Measurements from ENCODE around the gene NPAS3. TPM values are rescaled to one million over a fixed set of nuclear protein-coding genes. Genes with fewer than 3 reads are reported as not detected.

NPAS3 gene
- polyA plus RNA-seq, 4 donors, result 8.2 to 8.6 (median 8.5) TPM

GRCh38 chr14:32940066-32940651 is 1.5 kb downstream of the NPAS3 start:
- DNase-seq (ENCODE audit: low read depth in 4 of 4, low spot score in 2 of 4), result peak in 1 of 4 donors; percentile 72

GRCh38 chr14:32940711-32941667 is 2.3 kb downstream of the NPAS3 start:
- DNase-seq (ENCODE audit: low read depth in 4 of 4, low spot score in 2 of 4), result no peak

GRCh38 chr14:32941668-32942065 is 3.0 kb downstream of the NPAS3 start:
- DNase-seq (ENCODE audit: low read depth in 4 of 4, low spot score in 2 of 4), result no peak

GRCh38 chr14:32947081-32947480 is 8.4 kb downstream of the NPAS3 start:
- no peak for DNase-seq (ENCODE audit: low read depth in 4 of 4, low spot score in 2 of 4)

GRCh38 chr14:32947792-32948191 is 9.1 kb downstream of the NPAS3 start:
- DNase-seq (ENCODE audit: low read depth in 4 of 4, low spot score in 2 of 4), result no peak

- DNase-seq (ENCODE audit: low read depth in 4 of 4, low spot score in 2 of 4), result no peak
These were observed 11.9 kb downstream of the NPAS3 start for GRCh38 chr14:32950584-32950983.

GRCh38 chr14:32967421-32967820 is 28.7 kb downstream of the NPAS3 start:
- DNase-seq (ENCODE audit: low read depth in 4 of 4, low spot score in 2 of 4), result no peak

- no peak for DNase-seq (ENCODE audit: low read depth in 4 of 4, low spot score in 2 of 4)
These were observed 30.4 kb downstream of the NPAS3 start for GRCh38 chr14:32968972-32969544.

- no peak for DNase-seq (ENCODE audit: low read depth in 4 of 4, low spot score in 2 of 4)
These were observed 39.2 kb downstream of the NPAS3 start for GRCh38 chr14:32977913-32978312.

GRCh38 chr14:32978691-32979255 is 40.1 kb downstream of the NPAS3 start:
- DNase-seq (ENCODE audit: low read depth in 4 of 4, low spot score in 2 of 4), result no peak

GRCh38 chr14:32980178-32980901 is 41.7 kb downstream of the NPAS3 start:
- DNase-seq (ENCODE audit: low read depth in 4 of 4, low spot score in 2 of 4), result no peak

- DNase-seq (ENCODE audit: low read depth in 4 of 4, low spot score in 2 of 4), result no peak
These were observed 42.3 kb downstream of the NPAS3 start for GRCh38 chr14:32980902-32981501.

GRCh38 chr14:32984241-32984930 is 45.7 kb downstream of the NPAS3 start:
- no peak for DNase-seq (ENCODE audit: low read depth in 4 of 4, low spot score in 2 of 4)

GRCh38 chr14:32985866-32986265 is 47.2 kb downstream of the NPAS3 start:
- DNase-seq (ENCODE audit: low read depth in 4 of 4, low spot score in 2 of 4), result no peak

- DNase-seq (ENCODE audit: low read depth in 4 of 4, low spot score in 2 of 4), result no peak
These were observed 48.3 kb downstream of the NPAS3 start for GRCh38 chr14:32986791-32987540.

- DNase-seq (ENCODE audit: low read depth in 4 of 4, low spot score in 2 of 4), result no peak
These were observed 53.0 kb downstream of the NPAS3 start for GRCh38 chr14:32991691-32992090.

- no peak for DNase-seq (ENCODE audit: low read depth in 4 of 4, low spot score in 2 of 4)
These were observed 55.2 kb downstream of the NPAS3 start for GRCh38 chr14:32993921-32994320.

- no peak for DNase-seq (ENCODE audit: low read depth in 4 of 4, low spot score in 2 of 4)
These were observed 57.7 kb downstream of the NPAS3 start for GRCh38 chr14:32996343-32996742.

GRCh38 chr14:32998433-32998832 is 59.8 kb downstream of the NPAS3 start:
- no peak for DNase-seq (ENCODE audit: low read depth in 4 of 4, low spot score in 2 of 4)

All from left renal cortex interstitium (tissue), 4 donors.